Upper lobe of right lung (tissue), 1 donor: ENCODE data around the gene ZFP3. TPM values are rescaled to one million over a fixed set of nuclear protein-coding genes. Genes with fewer than 3 reads are reported as not detected.
"Not testable (repeated sequence)": the region's sequence is repeated elsewhere in the genome, so short reads cannot be mapped to it uniquely, and the experiment has no call there.

ENCODE experiments used
- ATAC-seq: fragments of 200-7000 bp; cut with Tn5 transposase; one replicate; pipeline ENCODE4 v1.9.1; 2020; ENCODE audit warnings: mild to moderate bottlenecking, moderate library complexity
- DNase-seq: peaks from one replicate; pipeline ENCODE4 v3.0.0-alpha.2; 2020
- H3K27ac ChIP-seq: fragments of 200-600 bp; one replicate; pipeline ENCODE4 v1.8.0; 2022
- H3K27me3 ChIP-seq: fragments of 200-600 bp; one replicate; pipeline ENCODE4 v1.8.0; 2022; ENCODE audit warnings: mild to moderate bottlenecking
- H3K36me3 ChIP-seq: fragments of 200-600 bp; one replicate; pipeline ENCODE4 v1.8.0; 2022
- H3K4me1 ChIP-seq: fragments of 200-600 bp; one replicate; pipeline ENCODE4 v1.8.0; 2022
- H3K4me3 ChIP-seq: fragments of 200-600 bp; one replicate; pipeline ENCODE4 v1.8.0; 2022; ENCODE audit warnings: mild to moderate bottlenecking
- H3K9me3 ChIP-seq: fragments of 200-600 bp; one replicate; pipeline ENCODE4 v1.8.0; 2022
- intact Hi-C: fragments of 100-400 bp; cut with DNase I; formaldehyde crosslinking; loops from one replicate; pipeline ENCODE4 v1.11.0; 2022
- total RNA-seq: library from RNA; stranded (reverse); fragmentation: NEBNext Ultra II Directional; extraction: Animal tissue kit (Norgen Biotek cat#: 25700); gene quantifications from one replicate; pipeline ENCODE4 v1.2.1, GENCODE V29; 2021
- TF ChIP-seq, protein P1 (sequence below): fragments of 200-600 bp; IDR thresholded peaks from one replicate; pipeline ENCODE4 v1.8.0; 2022; ENCODE audit warnings: antibody characterized with exemption
- donor health status: DM: no; HTN: yes; CAD: no; lungs with severe emphysema.

Gene ZFP3
- total RNA-seq, 1 donor from 2014 or later: 6.7 TPM

DNA sequence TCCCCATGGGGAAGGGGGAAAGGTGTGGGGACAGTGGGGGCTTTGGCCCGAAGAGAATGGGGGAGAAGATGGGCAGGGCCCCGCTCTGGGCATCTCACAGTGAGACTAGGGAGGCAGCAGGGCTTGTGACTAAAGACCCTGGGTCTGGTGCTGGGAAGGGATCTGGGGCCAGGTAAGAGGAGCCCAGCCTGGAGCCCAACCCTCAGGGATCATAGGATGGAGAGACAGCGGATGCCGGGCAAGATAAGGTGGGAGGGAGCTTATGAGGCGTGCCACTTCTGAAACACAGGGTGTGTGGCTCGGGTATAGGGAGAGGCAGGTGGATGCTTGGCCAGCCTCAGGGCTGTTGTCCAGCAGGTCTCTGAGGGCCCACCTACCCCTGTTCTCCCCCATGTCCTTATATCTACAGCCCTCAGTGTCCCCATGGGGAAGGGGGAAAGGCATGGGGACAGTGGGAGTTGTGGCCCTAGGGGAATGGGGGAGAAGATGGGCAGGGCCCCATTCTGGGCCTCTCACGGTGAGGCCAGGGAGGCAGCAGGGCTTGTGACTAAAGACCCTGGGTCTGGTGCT, 53.0 kb downstream of the ZFP3 start:
- DNase-seq: no peak

DNA sequence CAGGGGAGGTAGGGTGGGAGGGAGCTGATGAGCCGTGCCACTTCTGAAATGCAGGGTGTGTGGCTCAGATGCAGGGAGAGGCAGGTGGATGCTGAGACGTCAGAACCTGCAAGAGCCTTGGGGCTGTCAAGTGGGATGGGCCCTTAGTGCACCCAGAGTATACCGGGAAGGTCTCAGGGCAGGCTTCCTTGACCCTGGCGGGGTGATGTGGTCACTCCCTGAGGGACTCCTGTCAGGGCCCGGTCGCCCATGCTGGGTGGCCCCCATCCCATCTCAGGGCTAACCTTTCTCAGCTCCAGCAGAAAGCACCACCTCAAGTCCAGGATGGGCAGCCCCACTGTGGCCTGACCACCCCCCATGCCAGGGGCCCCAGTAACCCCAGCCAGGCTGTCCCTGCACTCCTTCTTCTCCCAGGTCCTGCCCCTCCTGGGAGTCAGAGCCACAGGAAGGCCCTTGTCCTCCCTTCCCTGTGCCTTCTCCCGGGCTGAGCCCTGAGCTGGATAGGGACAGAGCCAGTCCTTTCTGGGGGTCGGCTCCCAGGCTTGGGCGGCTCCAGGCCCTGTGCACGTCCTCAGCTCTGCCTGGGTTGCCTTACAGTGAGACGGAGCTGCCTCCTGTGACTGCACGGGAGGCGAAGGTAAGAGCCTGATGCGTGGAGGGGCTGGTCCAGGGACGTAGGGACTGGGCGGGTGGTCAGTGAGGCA, 53.7 kb downstream of the ZFP3 start:
- H3K36me3 ChIP-seq, H3K27me3 ChIP-seq, H3K4me1 ChIP-seq, ATAC-seq, H3K4me3 ChIP-seq, DNase-seq, H3K9me3 ChIP-seq, intact Hi-C loops, H3K27ac ChIP-seq: not testable (repeated sequence)

More for the DNA sequence above, 53.0 kb downstream of the ZFP3 start:
- intact Hi-C loops: no loop called here
- Histone ChIP-seq H3K4me3 (no peak overlapping the region), H3K27ac (no peak overlapping the region), H3K4me1 (no peaks in the 10 kb centered on the region), H3K27me3 (no peaks in the 10 kb centered on the region), H3K36me3 (no peaks in the 10 kb centered on the region), H3K9me3 (no peaks in the 10 kb centered on the region)
- TF ChIP-seq, protein P1, sequence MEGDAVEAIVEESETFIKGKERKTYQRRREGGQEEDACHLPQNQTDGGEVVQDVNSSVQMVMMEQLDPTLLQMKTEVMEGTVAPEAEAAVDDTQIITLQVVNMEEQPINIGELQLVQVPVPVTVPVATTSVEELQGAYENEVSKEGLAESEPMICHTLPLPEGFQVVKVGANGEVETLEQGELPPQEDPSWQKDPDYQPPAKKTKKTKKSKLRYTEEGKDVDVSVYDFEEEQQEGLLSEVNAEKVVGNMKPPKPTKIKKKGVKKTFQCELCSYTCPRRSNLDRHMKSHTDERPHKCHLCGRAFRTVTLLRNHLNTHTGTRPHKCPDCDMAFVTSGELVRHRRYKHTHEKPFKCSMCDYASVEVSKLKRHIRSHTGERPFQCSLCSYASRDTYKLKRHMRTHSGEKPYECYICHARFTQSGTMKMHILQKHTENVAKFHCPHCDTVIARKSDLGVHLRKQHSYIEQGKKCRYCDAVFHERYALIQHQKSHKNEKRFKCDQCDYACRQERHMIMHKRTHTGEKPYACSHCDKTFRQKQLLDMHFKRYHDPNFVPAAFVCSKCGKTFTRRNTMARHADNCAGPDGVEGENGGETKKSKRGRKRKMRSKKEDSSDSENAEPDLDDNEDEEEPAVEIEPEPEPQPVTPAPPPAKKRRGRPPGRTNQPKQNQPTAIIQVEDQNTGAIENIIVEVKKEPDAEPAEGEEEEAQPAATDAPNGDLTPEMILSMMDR: no peak
- no peak for ATAC-seq

DNA sequence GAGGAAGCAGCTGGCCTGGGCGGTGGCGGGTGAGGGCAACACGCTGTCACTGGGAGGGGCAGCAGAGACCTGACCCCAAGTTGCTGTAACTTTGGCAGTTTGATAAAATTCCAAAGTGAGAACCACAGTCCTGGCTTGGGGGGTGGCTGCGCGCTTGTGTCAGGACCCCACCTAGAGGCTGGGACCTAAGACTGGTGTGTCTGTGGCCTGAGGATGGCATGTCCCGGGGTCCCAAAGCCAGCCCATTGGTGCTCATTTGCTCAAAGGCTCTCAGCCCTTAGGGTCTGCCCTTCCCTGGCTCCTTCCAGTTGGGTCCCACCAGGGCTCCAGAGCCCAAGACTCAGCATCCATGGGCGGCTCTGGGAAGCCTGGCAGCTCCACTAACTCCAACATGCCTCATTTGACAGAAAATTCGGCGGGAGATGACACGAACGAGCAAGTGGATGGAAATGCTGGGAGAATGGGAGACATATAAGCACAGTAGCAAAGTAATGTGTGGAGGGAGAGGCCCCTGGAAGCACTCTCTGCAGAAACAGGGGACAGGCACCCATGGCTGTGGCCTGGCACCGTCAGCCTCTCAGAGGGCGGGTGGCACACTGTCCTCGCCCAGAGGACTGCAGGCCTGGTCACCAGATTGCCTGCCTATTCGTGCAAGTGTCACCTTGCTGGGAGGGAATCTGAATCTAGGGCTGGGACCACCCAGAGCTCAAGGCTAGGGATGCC, 54.4 kb downstream of the ZFP3 start:
- H3K9me3 ChIP-seq, H3K27me3 ChIP-seq, H3K36me3 ChIP-seq, H3K4me3 ChIP-seq, H3K4me1 ChIP-seq, H3K27ac ChIP-seq, intact Hi-C loops, DNase-seq, ATAC-seq: not testable (repeated sequence)

DNA sequence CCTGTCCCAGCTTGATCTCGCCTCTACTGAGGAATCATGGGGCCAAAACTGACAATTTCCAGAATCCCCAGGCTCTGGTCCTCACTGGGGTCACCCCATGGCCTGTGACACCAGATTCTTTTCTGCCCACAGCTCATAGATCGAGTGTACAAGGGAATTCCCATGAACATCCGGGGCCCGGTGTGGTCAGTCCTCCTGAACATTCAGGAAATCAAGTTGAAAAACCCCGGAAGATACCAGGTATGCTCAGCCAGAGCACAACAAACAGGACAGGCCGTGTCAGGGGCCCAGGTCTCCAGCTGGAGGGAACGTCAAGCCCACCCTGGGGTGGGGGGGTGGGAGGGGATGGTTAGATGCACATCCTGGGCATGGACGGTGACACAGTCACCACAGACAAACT, 55.0 kb downstream of the ZFP3 start:
- Histone ChIP-seq H3K27ac (no peak overlapping the region), H3K27me3 (no peaks in the 10 kb centered on the region), H3K36me3 (no peaks in the 10 kb centered on the region), H3K4me3 (no peak overlapping the region), H3K9me3 (no peaks in the 10 kb centered on the region), H3K4me1 (no peaks in the 10 kb centered on the region)
- no peak for ATAC-seq
- intact Hi-C loops: no loop called here
- no peak for DNase-seq
- TF ChIP-seq, protein P1: no peak

DNA sequence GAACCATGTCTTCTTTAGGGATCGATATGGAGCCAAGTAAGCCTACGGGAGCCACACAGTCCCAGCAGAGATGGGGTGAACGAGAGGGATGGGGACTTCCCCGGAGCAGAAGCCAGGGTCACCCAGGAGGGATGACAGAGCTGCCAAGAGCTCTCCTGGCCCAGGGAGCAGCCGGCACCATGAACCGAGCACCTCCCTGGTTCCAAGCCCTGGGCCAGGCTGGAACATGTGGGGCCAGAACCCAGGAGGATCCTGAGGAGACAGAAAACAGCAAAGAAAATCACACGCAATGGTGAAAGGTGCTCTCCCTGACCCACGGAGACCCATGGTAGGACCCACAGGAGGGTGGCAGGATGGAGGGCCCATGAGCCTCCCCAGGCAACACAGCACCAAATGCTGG, 55.7 kb downstream of the ZFP3 start:
- ATAC-seq, H3K4me3 ChIP-seq, H3K36me3 ChIP-seq, H3K27me3 ChIP-seq, H3K4me1 ChIP-seq, H3K9me3 ChIP-seq, DNase-seq, H3K27ac ChIP-seq, intact Hi-C loops: not testable (repeated sequence)

DNA sequence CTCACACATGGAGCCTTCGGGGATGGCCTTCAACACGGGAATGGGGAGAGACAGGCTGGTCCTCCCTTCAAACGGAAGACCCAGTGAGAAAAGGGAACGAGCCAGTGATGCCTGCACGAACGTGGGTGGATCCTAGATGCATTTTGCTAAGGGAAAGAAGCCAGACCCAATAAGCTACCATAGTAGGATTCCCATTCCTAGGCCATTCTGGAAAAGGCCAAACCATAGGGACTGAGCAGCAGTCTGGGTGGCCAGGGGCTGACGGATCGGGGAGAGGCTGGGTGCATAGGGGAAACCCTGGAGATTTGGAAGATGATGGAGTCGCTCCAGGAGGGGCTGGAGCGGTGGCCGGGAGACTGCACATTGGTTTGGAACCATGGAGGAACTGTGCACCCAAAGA, 56.3 kb downstream of the ZFP3 start:
- H3K9me3 ChIP-seq, H3K4me3 ChIP-seq, H3K36me3 ChIP-seq, DNase-seq, intact Hi-C loops, H3K4me1 ChIP-seq, H3K27me3 ChIP-seq, ATAC-seq, H3K27ac ChIP-seq: not testable (repeated sequence)

DNA sequence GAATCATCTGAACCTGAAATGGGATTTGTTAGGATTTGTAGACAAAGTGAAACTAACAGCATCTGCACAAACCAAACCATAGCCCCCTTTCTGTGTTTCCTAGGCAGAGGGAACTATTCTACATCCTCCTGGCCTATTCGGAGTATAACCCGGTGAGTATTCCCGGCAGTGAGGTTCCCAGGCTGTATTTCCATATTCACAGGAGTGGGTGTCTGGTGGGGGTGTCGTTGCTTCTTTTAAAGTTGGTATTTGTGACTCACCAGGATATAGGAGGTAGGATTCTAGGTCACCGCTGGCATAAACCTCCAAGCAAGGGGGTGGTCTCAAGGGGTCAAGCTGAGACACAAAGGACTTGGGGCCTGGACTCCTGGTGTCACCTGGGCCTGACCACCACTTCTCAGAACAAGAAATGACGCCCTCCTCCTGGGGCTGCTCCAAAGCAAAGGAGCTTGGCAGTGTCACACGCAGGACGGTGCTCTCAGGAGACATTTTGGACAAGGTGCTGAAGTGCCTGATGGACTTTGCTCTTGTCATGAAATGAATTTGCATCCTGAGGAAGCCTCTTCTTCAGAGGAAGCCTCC, 57.0 kb downstream of the ZFP3 start:
- H3K36me3 ChIP-seq, H3K9me3 ChIP-seq, H3K27ac ChIP-seq, DNase-seq, ATAC-seq, H3K27me3 ChIP-seq, H3K4me3 ChIP-seq, H3K4me1 ChIP-seq, intact Hi-C loops: not testable (repeated sequence)
